GM12878 (cell line): ENCODE results near the gene ADAMTS17. TPM values are rescaled to one million over a fixed set of nuclear protein-coding genes. Genes with fewer than 3 reads are reported as not detected.

Experiments used
- ATAC-seq: fragments of 200-7000 bp; cut with Tn5 transposase; 3 replicates; pipeline ENCODE4 v1.9.1; 2020; ENCODE audit warnings: mild to moderate bottlenecking, moderate library complexity
- BruUV-seq: library from RNA; stranded (reverse); fragments of 400-500 nt; replicated peaks from 2 replicates; lab custom pipeline; 2021; lab: Mats Ljungman, UMichigan
- CTCF ChIA-PET: fragments of 300-600 bp; sonication (Branson Sonifier 250); formaldehyde crosslinking; extraction: SDS; loops from one replicate; lab custom pipeline; 2021; ENCODE audit warnings: inconsistent platforms; lab: Yijun Ruan, JAX
- POLR2A ChIA-PET: fragments of 350-600 bp; formaldehyde crosslinking; extraction: SDS; loops from one replicate; lab custom pipeline; 2021; ENCODE audit warnings: inconsistent platforms; lab: Charles Lee
- RAD21 ChIA-PET: fragments of 300-600 bp; sonication (Branson Sonifier 250); formaldehyde crosslinking; loops from one replicate; lab custom pipeline; 2023; ENCODE audit warnings: antibody characterized with exemption; ENCODE audit not compliant: unreplicated experiment; lab: Charles Lee
- SMC1A ChIA-PET: fragments of 300-600 bp; sonication (Branson Sonifier 250); formaldehyde crosslinking; loops from one replicate; lab custom pipeline; 2023; ENCODE audit not compliant: unreplicated experiment, uncharacterized antibody; lab: Charles Lee
- DNase-seq: peaks from one replicate; pipeline ENCODE4 v3.0.0-alpha.2; 2011; ENCODE audit warnings: low read depth, low spot score
- FAIRE-seq: peaks from 3 replicates; lab custom pipeline; 2011; peaks lifted over from hg19 to GRCh38; lab: Jason Lieb, UNC
- H2AFZ ChIP-seq: 2 replicates; pipeline ENCODE4 v1.6.0; 2011; ENCODE audit warnings: low read depth, low read length, control low read depth; ENCODE audit not compliant: control insufficient read depth
- H3K27ac ChIP-seq: 2 replicates; pipeline ENCODE4 v1.5.1; 2011; ENCODE audit warnings: control low read depth; ENCODE audit not compliant: control insufficient read depth, insufficient read depth
- H3K27me3 ChIP-seq, 2 experiments: replicated peaks in 1 of 2; 2 replicates each; pipeline versions ENCODE4 v1.6.0 to v1.6.1; 2011; ENCODE audit warnings: low read length in 1 of 2; ENCODE audit not compliant: control insufficient read depth in 2 of 2, insufficient read depth in 2 of 2
- H3K36me3 ChIP-seq, 2 experiments: 2 replicates each; pipeline ENCODE4 v1.5.1; 2011; ENCODE audit warnings: low read length in 1 of 2; ENCODE audit not compliant: control insufficient read depth in 2 of 2, insufficient read depth in 2 of 2
- H3K4me1 ChIP-seq: 2 replicates; pipeline ENCODE4 v1.6.1; 2011; ENCODE audit warnings: mild to moderate bottlenecking, low read length, moderate library complexity, mixed read lengths; ENCODE audit not compliant: control insufficient read depth, insufficient read depth
- H3K4me2 ChIP-seq: 2 replicates; pipeline ENCODE4 v1.6.0; 2011; ENCODE audit warnings: control low read depth; ENCODE audit not compliant: control insufficient read depth, insufficient read depth
- H3K4me3 ChIP-seq: fragments of 200-600 bp; sonication (generic); 2 replicates; pipeline ENCODE4 v1.5.1; 2016
- H3K79me2 ChIP-seq: 2 replicates; pipeline ENCODE4 v1.6.0; 2011; ENCODE audit warnings: low read length; ENCODE audit not compliant: control insufficient read depth, insufficient read depth
- H3K9ac ChIP-seq: 2 replicates; pipeline ENCODE4 v1.8.0; 2011; ENCODE audit warnings: low read length, control low read depth, mixed read lengths; ENCODE audit not compliant: control insufficient read depth, insufficient read depth
- H3K9me3 ChIP-seq: replicated peaks from 3 replicates; pipeline ENCODE4 v1.5.1; 2011; ENCODE audit warnings: mild to moderate bottlenecking, low read length; ENCODE audit not compliant: control insufficient read depth, insufficient read depth
- H4K20me1 ChIP-seq: 2 replicates; pipeline ENCODE4 v1.6.0; 2011; ENCODE audit not compliant: control insufficient read depth, insufficient read depth
- FOXM1 ChIP-seq: IDR thresholded peaks from 2 replicates; pipeline ENCODE4 v1.6.1; 2012; ENCODE audit warnings: low read depth, mild to moderate bottlenecking, inconsistent platforms, low read length, moderate library complexity
- KAT2A ChIP-seq: conservative IDR thresholded peaks from 2 replicates; pipeline ENCODE4 v1.6.1; 2011; ENCODE audit warnings: low read depth, low read length; ENCODE audit not compliant: control insufficient read depth
- NR2F1 ChIP-seq: fragments of 450-650 bp; conservative IDR thresholded peaks from 2 replicates; pipeline ENCODE4 v1.6.1; 2017; ENCODE audit warnings: mild to moderate bottlenecking
- TCF3 ChIP-seq: IDR thresholded peaks from 2 replicates; pipeline ENCODE4 v1.6.1; 2012; ENCODE audit warnings: low read depth, mild to moderate bottlenecking, low read length, borderline replicate concordance; ENCODE audit not compliant: insufficient read depth
- YY1 ChIP-seq: IDR thresholded peaks from 2 replicates; pipeline ENCODE4 v1.6.1; 2011; ENCODE audit warnings: low read depth, mild to moderate bottlenecking, low read length
- whole genome bisulfite sequencing: methylation state at CpG from one replicate; pipeline ENCODE4 v1.1.6; 2016; ENCODE audit warnings: low lambda C conversion rate; ENCODE audit not compliant: insufficient replicate concordance, insufficient coverage; ENCODE audit errors: missing lambda C conversion rate; 5-methylcytosine and 5-hydroxymethylcytosine counted together
- in situ Hi-C: fragments of 300-500 bp; cut with MboI; formaldehyde crosslinking; loops from 9 replicates; pipeline ENCODE4 v1.14.3; 2018; ENCODE audit warnings: mixed read lengths
- intact Hi-C: fragments of 100-400 bp; cut with micrococcal nuclease; formaldehyde crosslinking; loops from one replicate; pipeline ENCODE4 v1.14.2; 2022; ENCODE audit not compliant: unreplicated experiment
- polyA plus RNA-seq, 11 experiments: library from polyadenylated mRNA; depleted of rRNA in 4 of 11; unstranded in 6 of 11; stranded (reverse) in 5 of 11; fragments of >200 nt; fragmentation: Nextera tagmentation in 4 of 11; fragmentation: Illumina TruSeq in 1 of 11; extraction: Ambion mirVana in 4 of 11; extraction: Trizol in 1 of 11; gene quantifications; 1 replicate in 1 of 11; 2 replicates in 10 of 11; pipeline versions ENCODE4 v1.2.1 to v1.2.3, GENCODE V29; 2011 to 2016; ENCODE audit warnings: inconsistent platforms in 2 of 11, missing spikeins in 2 of 11, low read depth in 1 of 11
- total RNA-seq, 4 experiments: library from RNA; depleted of rRNA in 3 of 4; stranded (reverse); fragments of >200 nt in 3 of 4; fragmentation: Illumina TruSeq in 1 of 4; extraction: Trizol in 1 of 4; gene quantifications; 2 replicates each; pipeline versions ENCODE4 v1.2.1 to v1.2.3, GENCODE V29; 2013 to 2021
- TF ChIP-seq, protein P1 (sequence below): fragments of 450-650 bp; IDR thresholded peaks from 2 replicates; pipeline ENCODE4 v1.6.1; 2017; ENCODE audit warnings: low read depth, mild to moderate bottlenecking, moderate library complexity

Gene ADAMTS17
- total and polyA plus RNA-seq, 10 of the 15 experiments (the other 5 are each of a cell fraction or from before 2014, with no cell fraction given), result 0.04 to 0.50 (median 0.10) TPM; not detected in 4

DNA sequence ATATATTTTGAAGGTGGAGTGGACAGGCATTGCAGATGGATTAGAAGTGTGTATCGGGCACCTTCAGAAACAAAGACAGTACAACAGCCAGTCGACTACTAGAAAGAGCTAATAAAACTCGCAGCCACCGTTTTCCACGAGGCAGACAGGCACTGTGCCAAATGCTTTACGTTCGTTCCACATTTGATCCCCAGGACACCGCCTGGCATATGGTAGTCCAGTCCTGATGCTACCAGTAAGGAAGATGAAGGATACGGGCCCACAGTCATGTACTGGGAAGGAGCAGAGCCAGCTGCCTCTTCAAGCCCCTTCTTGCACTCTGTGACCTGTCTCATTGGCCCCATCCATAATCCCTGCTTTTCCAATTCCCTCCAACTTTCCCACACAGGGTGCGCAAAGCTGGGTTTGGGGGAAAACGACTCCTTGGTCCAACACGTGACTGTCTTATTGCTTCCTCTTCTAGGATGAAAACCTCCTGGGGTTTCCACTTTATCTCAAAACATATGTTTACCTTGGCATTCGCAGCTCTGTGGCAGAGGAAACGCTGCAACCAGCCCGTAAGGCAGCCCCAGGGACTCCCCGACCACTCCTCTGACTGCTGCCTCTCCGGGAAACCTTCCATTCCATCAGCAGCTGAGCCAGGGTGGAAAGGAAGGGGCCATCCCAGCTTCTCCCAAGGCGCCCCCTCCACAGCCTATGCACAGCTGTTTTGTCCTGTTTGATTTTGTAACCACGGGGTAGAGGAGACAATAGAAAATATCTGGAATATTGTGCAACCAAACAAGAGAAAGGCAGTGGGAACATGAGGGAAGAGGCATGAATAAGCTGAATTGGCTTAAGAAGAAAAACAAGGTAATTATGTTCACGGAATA is 107.4 kb downstream of the ADAMTS17 start:
- H3K36me3 ChIP-seq, result no peaks in the 10 kb centered on the region
- ChIA-PET SMC1A (no interaction called here), POLR2A (no interaction called here), CTCF (no interaction called here), RAD21 (no interaction called here)
- in situ Hi-C loops (no loop called here), intact Hi-C loops (no loop called here)
- H2AFZ ChIP-seq, result no peak overlapping the region
- DNase-seq, result no peak
- FAIRE-seq, result no peak
- no TSS peak for BruUV-seq
- no peaks in the 10 kb centered on the region for H3K79me2 ChIP-seq
- H3K27ac ChIP-seq, result no peak overlapping the region
- H4K20me1 ChIP-seq, result no peaks in the 10 kb centered on the region
- no peak for TF ChIP-seq YY1
- no peak for TF ChIP-seq KAT2A
- no peak for TF ChIP-seq NR2F1
- TF ChIP-seq, protein P1, sequence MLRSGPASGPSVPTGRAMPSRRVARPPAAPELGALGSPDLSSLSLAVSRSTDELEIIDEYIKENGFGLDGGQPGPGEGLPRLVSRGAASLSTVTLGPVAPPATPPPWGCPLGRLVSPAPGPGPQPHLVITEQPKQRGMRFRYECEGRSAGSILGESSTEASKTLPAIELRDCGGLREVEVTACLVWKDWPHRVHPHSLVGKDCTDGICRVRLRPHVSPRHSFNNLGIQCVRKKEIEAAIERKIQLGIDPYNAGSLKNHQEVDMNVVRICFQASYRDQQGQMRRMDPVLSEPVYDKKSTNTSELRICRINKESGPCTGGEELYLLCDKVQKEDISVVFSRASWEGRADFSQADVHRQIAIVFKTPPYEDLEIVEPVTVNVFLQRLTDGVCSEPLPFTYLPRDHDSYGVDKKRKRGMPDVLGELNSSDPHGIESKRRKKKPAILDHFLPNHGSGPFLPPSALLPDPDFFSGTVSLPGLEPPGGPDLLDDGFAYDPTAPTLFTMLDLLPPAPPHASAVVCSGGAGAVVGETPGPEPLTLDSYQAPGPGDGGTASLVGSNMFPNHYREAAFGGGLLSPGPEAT, result no peak
- TF ChIP-seq TCF3, result no peak
- no peak for TF ChIP-seq FOXM1
- H3K4me1 ChIP-seq, result no peaks in the 10 kb centered on the region
- H3K9ac ChIP-seq, result no peak overlapping the region
- no peak overlapping the region for H3K4me2 ChIP-seq
- no peaks in the 10 kb centered on the region for H3K9me3 ChIP-seq
- no peak for ATAC-seq
- no peaks in the 10 kb centered on the region for H3K27me3 ChIP-seq
- no peak overlapping the region for H3K4me3 ChIP-seq
- 35% methylated on average over 20 of the region's 20 CpGs for WGBS
